Small intestine (tissue), 7 donors: ENCODE data around the gene RUNX2. TPM values are rescaled to one million over a fixed set of nuclear protein-coding genes. Genes with fewer than 3 reads are reported as not detected.

Experiments
- DNase-seq, 2 donors: peaks; one replicate each; pipeline versions ENCODE4 v3.0.0 to v3.0.0-alpha.2; 2013
- FAIRE-seq: peaks from 2 replicates; lab custom pipeline; 2012; peaks lifted over from hg19 to GRCh38; lab: Jason Lieb, UNC
- H3K27ac ChIP-seq, 3 donors: one replicate each; pipeline ENCODE4 v1.5.1; 2013; ENCODE audit warnings: low read length in 2 of 3, mild to moderate bottlenecking in 2 of 3, control low read depth in 1 of 3, inconsistent platforms in 1 of 3, low read depth in 1 of 3, moderate library complexity in 1 of 3
- H3K27me3 ChIP-seq, 3 donors: one replicate each; pipeline ENCODE4 v1.6.1; 2013; ENCODE audit warnings: low read length in 3 of 3, inconsistent platforms in 1 of 3; ENCODE audit not compliant: control insufficient read depth in 3 of 3, insufficient read depth in 3 of 3
- H3K36me3 ChIP-seq, 3 donors: one replicate each; pipeline ENCODE4 v1.6.1; 2013; ENCODE audit warnings: low read length in 3 of 3, inconsistent platforms in 1 of 3, low read depth in 1 of 3, mild to moderate bottlenecking in 1 of 3, moderate library complexity in 1 of 3; ENCODE audit not compliant: control insufficient read depth in 3 of 3, insufficient read depth in 2 of 3
- H3K4me1 ChIP-seq, 3 donors: one replicate each; pipeline ENCODE4 v1.6.1; 2013; ENCODE audit warnings: low read length in 2 of 3, inconsistent platforms in 1 of 3, low read depth in 1 of 3, mild to moderate bottlenecking in 1 of 3, moderate library complexity in 1 of 3; ENCODE audit not compliant: control insufficient read depth in 3 of 3, insufficient read depth in 2 of 3
- H3K4me3 ChIP-seq, 3 donors: one replicate each; pipeline ENCODE4 v1.5.1; 2013; ENCODE audit warnings: low read length in 3 of 3, control low read depth in 1 of 3, inconsistent platforms in 1 of 3, low read depth in 1 of 3, mild to moderate bottlenecking in 1 of 3, moderate library complexity in 1 of 3
- H3K9me3 ChIP-seq, 2 donors: one replicate each; pipeline ENCODE4 v1.6.1; 2013; ENCODE audit warnings: low read depth in 1 of 2, low read length in 1 of 2; ENCODE audit not compliant: control insufficient read depth in 2 of 2, insufficient read depth in 1 of 2
- WGBS, 3 donors: extraction: QIAGEN DNeasy Blood & Tissue Kit; methylation state at CpG; one replicate each; pipeline ENCODE4 v1.1.7; 2013; 5-methylcytosine and 5-hydroxymethylcytosine counted together
- polyA plus RNA-seq, 4 donors: library from polyadenylated mRNA; stranded (reverse) in 3 of 4; unstranded in 1 of 4; fragments of 200-250 nt in 3 of 4; fragments of 120-200 nt in 1 of 4; gene quantifications; one replicate each; pipeline versions ENCODE4 v1.2.1 to v1.2.3, GENCODE V29; 2013
- donor health status: healthy with polysubstance abuse.
- donor health status: control.
- donor health status: control.
- donor health status: Bipolar disorder and iron deficiency.
- donor health status: healthy.

RUNX2 gene
- polyA plus RNA-seq, 4 donors = under 0.01 to 2.5 (median 0.94) TPM

DNA sequence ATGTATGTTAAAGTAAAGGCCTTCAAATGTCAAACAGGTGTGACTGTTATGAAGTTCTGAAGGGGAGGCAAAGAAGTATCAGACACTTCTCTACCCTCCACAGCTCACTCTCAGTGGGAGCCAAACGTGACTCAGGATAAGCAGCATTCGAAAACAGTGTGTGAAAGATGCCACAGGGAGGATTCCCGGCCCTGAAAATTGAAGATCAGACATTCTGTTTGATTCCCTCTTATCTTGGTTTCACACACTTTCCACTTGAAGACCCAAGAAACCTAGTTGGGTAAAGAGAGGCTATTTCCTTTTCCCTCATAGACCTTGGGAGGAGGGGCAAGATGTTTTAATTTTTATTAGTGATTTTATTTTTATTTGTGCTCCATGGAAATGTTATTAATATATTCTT, 213.8 kb downstream of the RUNX2 start:
- WGBS, 3 donors = 84 to 91% (median 85%) methylated on average over 3 of the region's 3 CpGs
- H3K4me1 ChIP-seq = peaks cover 0 to 5% (median 0%) of the 10 kb centered on the region in 3 donors
- DNase-seq = no peak
- H3K36me3 ChIP-seq = no peaks in the 10 kb centered on the region
- H3K27me3 ChIP-seq = no peaks in the 10 kb centered on the region
- no peak overlapping the region for H3K4me3 ChIP-seq
- H3K27ac ChIP-seq = no peak overlapping the region
- no peaks in the 10 kb centered on the region for H3K9me3 ChIP-seq
- no peak for FAIRE-seq

DNA sequence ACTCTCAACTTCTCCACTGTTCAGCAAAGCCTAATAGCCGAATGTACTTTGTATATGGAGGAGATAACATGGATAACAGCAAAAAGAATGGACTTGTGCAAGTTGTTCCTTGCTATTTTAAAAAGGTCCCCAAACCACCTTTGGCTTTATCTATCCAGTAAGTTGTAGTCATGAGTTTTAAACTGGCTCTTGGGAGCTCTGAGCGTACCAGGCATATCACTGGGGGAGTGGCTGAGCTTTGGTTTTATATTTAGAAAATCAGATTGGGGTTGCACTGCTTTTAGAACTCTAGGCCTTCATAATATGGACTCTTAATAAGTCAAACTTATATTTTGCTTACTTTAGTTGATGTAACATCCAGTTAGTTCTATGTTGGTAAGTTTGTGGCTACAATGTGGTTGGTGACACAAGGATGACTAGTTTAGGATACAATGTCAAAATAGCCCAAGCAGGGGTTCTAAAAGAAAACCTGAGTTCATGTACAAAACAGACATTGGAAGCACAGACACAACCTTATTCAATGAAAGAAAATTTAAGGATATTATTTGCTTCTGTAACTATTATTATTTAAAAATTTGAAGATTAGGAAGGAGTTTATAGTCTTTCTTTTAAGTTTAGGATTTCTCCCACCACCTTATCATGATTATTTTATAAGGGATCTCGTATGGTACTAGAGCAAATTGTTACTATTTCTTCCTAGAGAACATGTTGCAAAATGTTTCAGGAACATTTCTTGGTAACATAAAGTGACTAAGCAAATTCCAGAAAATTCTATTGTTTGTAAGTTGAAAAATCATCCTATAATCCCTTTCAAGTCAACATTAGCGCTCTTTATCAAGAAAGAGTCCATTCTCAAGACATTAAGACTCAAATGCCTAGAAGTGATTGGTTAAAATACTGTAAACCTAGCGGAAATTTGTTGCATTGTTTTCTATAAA, 215.4 kb downstream of the RUNX2 start:
- H3K27ac ChIP-seq = no peak overlapping the region
- WGBS, 3 donors = 85 to 95% (median 93%) methylated on average over 5 of the region's 5 CpGs
- FAIRE-seq = no peak

DNA sequence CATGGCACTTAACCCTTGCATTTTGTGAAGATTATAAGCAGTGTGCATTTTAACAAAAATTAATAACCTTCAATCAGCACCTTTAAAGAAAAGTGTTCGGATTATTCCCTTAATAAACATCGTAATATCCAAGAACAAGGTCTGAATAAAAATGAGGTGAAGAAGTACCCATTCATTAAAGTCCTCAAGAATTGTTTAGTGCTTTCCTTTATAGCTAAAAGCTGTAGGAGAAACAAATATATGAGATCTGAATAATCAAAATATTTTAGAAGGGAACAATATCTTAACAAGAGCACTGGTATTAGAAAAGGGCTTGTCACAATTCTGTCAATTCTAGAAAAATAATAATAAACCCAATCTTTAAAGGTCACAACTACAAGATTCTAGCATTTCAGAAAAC, 217.3 kb downstream of the RUNX2 start:
- no peak overlapping the region for H3K4me3 ChIP-seq
- no peaks in the 10 kb centered on the region for H3K9me3 ChIP-seq
- FAIRE-seq = no peak
- no peak for DNase-seq
- WGBS, 3 donors = 93 to 98% (median 96%) methylated on average over 2 of the region's 2 CpGs
- no peaks in the 10 kb centered on the region for H3K36me3 ChIP-seq
- no peaks in the 10 kb centered on the region for H3K27me3 ChIP-seq
- H3K4me1 ChIP-seq = peaks cover 0 to 5% (median 2%) of the 10 kb centered on the region in 3 donors
- no peak overlapping the region for H3K27ac ChIP-seq

More for the DNA sequence above, 215.4 kb downstream of the RUNX2 start:
- no peak for DNase-seq
- Histone ChIP-seq H3K27me3 (no peaks in the 10 kb centered on the region), H3K9me3 (no peaks in the 10 kb centered on the region), H3K4me3 (no peak overlapping the region), H3K4me1 (peaks cover 0 to 5% (median under 1%) of the 10 kb centered on the region in 3 donors), H3K36me3 (no peaks in the 10 kb centered on the region)

DNA sequence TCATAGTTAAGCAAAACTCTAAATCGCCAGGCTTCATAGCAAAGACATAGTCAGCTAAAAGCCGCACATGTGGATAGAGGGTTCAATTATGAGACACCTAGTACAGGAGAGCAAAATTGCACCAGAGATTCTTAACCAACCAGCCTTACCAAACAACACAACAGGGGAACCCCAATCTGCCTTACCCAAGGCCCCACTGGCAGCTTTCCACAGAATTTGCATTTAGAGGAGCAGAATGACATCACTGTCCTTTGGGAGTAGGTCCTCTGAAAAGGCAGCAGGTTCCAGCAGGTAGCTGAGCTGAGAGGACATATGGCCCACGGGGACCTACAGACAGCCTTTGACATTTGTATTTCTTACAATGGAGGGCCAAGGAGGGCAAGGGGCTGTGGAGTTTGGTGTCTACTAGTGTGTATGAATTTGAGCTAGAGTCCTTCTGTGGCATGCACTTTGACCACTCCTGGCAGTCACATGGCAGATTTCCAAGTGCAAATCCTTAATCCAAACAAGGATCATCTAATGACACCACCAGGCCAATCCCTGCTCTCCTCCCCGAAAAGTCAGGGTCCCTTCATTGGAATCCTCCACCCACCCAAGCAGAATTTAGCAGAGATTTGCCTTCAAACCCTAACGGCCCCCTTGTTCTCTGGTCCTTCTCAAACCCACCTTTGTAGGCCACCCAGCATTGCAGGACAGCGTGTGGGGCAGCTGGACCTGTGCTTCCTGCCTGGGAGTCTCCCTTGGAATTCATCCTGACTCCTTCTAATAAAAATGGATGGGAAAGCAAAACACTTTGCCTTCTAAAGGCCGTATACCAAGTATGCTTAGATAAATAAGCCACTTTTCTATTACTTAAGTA, 220.8 kb downstream of the RUNX2 start:
- Histone ChIP-seq H3K9me3 (no peaks in the 10 kb centered on the region), H3K36me3 (no peaks in the 10 kb centered on the region), H3K27ac (peak overlapping the region in 1 of 3 donors; percentile 7), H3K27me3 (no peaks in the 10 kb centered on the region), H3K4me1 (peaks cover 0 to 2% (median 2%) of the 10 kb centered on the region in 3 donors), H3K4me3 (no peak overlapping the region)
- FAIRE-seq (no peak), DNase-seq (peak in 1 of 2 donors; percentile 32)
- 48 to 68% (median 56%) methylated on average over 7 of the region's 7 CpGs for WGBS, 3 donors

DNA sequence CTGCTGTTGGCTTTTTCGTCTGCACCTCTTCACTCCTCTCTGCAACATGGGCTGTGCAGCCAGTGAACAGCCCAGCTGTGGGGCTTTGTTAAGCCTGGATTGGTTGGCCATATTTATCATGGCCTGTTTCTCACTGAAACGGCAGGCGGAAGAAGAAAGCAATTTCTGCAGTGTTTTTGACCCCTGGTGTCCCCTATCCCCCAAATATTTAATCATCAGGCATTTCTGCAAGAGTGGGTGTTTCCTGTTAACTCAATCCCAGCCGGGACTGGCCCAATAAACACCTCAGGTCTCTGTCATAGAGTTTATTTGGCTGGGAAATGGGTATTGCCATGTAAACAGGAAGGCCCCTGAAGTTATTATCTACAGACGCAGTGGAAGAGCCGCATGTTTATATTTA, 224.4 kb downstream of the RUNX2 start:
- Histone ChIP-seq H3K4me1 (peaks cover 2 to 6% (median 2%) of the 10 kb centered on the region in 3 donors), H3K9me3 (no peaks in the 10 kb centered on the region), H3K27ac (peak overlapping the region in 1 of 3 donors; percentile 50), H3K36me3 (no peaks in the 10 kb centered on the region), H3K27me3 (no peaks in the 10 kb centered on the region), H3K4me3 (no peak overlapping the region)
- FAIRE-seq = no peak
- WGBS, 3 donors = 73 to 89% (median 85%) methylated on average over 6 of the region's 6 CpGs
- DNase-seq = peak in 1 of 2 donors; percentile 13

- Histone ChIP-seq H3K27me3 (no peaks in the 10 kb centered on the region), H3K9me3 (no peaks in the 10 kb centered on the region), H3K4me1 (peaks cover 0 to 6% (median 1%) of the 10 kb centered on the region in 3 donors), H3K36me3 (no peaks in the 10 kb centered on the region), H3K27ac (no peak overlapping the region), H3K4me3 (no peak overlapping the region)
- no peak for FAIRE-seq
- no peak for DNase-seq
- 81 to 89% (median 85%) methylated on average over 4 of the region's 4 CpGs for WGBS, 3 donors
Measured at GRCh38 chr6:45553730-45554344, 225.7 kb downstream of the RUNX2 start.

GRCh38 chr6:45554591-45554990, 226.5 kb downstream of the RUNX2 start:
- H3K4me3 ChIP-seq = no peak overlapping the region
- FAIRE-seq (no peak), DNase-seq (no peak)
- H3K36me3 ChIP-seq = no peaks in the 10 kb centered on the region
- WGBS, 3 donors = 30 to 37% (median 36%) methylated on average over 1 of the region's 1 CpG
- H3K27ac ChIP-seq = no peak overlapping the region
- no peaks in the 10 kb centered on the region for H3K9me3 ChIP-seq
- H3K4me1 ChIP-seq = peaks cover 0 to 6% (median 3%) of the 10 kb centered on the region in 3 donors
- no peaks in the 10 kb centered on the region for H3K27me3 ChIP-seq
